Right atrium auricular region (tissue), 2 donors: ENCODE measurements around the gene SREK1IP1. TPM values are rescaled to one million over a fixed set of nuclear protein-coding genes. Genes with fewer than 3 reads are reported as not detected.

Experiments used
- DNase-seq: peaks from one replicate; pipeline ENCODE4 v3.0.0-alpha.2; 2019; ENCODE audit warnings: low spot score
- H3K27ac ChIP-seq, 2 donors: fragments of 200-600 bp; sonication (generic); 1 replicate in 1 of 2; 2 replicates in 1 of 2; pipeline ENCODE4 v1.5.1; 2016 to 2019
- H3K27me3 ChIP-seq, 2 donors: fragments of 200-600 bp; sonication (generic); one replicate each; pipeline versions ENCODE4 v1.5.1 to v1.6.0; 2017 to 2019
- H3K36me3 ChIP-seq: fragments of 200-600 bp; sonication (generic); one replicate; pipeline ENCODE4 v1.5.1; 2016
- H3K4me1 ChIP-seq, 2 donors: fragments of 200-600 bp; sonication (generic); one replicate each; pipeline versions ENCODE4 v1.5.1 to v1.6.0; 2017 to 2019
- H3K4me3 ChIP-seq, 2 donors: fragments of 200-600 bp; sonication (generic); 1 replicate in 1 of 2; 2 replicates in 1 of 2; pipeline ENCODE4 v1.5.1; 2017 to 2019; ENCODE audit warnings: mild to moderate bottlenecking in 1 of 2, moderate library complexity in 1 of 2
- H3K9me3 ChIP-seq, 2 donors: fragments of 200-600 bp; sonication (generic); one replicate each; pipeline ENCODE4 v1.5.1; 2019
- total RNA-seq, 2 donors: library from RNA; depleted of rRNA; stranded (reverse); fragments of >200 nt; gene quantifications; one replicate each; pipeline ENCODE4 v1.1.0, GENCODE V29; 2016
- TF ChIP-seq, protein P1 (sequence below), 2 donors: fragments of 200-600 bp; sonication (generic); IDR thresholded peaks; one replicate each; pipeline ENCODE4 v1.5.1; 2019; ENCODE audit warnings: antibody characterized with exemption in 2 of 2

The SREK1IP1 gene
- total RNA-seq, 2 donors from 2014 or later: 4.4 to 4.6 TPM

DNA sequence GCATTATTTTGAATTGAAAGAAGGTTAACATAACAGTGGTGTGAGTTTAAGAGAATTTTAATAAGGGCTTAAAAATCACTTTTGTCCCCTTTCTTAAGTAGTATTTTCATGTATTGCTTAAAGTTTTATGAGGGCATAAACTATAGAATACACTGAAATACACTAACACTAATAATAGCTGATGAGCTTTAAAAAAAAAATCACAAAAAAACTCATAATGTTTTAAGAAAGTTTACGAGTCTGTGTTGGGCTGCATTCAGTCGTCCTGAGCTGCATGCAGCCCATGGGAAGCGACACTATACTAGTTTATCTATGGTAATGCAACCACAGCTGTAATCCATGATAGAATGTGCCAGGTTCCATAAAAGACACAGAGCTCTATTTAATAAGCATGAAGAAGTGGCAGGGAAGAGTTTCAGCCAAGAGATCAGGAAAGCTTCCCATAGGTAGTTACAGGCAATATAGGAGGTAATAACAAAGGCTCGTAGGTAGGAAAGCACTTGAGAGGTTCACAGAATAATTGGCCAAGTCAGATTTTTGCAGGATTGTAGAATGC, 4.5 kb downstream of the SREK1IP1 start:
- peaks cover 0 to 35% of the 10 kb centered on the region in 2 donors for H3K4me1 ChIP-seq
- no peaks in the 10 kb centered on the region for H3K9me3 ChIP-seq
- no peak for DNase-seq
- TF ChIP-seq, protein P1, sequence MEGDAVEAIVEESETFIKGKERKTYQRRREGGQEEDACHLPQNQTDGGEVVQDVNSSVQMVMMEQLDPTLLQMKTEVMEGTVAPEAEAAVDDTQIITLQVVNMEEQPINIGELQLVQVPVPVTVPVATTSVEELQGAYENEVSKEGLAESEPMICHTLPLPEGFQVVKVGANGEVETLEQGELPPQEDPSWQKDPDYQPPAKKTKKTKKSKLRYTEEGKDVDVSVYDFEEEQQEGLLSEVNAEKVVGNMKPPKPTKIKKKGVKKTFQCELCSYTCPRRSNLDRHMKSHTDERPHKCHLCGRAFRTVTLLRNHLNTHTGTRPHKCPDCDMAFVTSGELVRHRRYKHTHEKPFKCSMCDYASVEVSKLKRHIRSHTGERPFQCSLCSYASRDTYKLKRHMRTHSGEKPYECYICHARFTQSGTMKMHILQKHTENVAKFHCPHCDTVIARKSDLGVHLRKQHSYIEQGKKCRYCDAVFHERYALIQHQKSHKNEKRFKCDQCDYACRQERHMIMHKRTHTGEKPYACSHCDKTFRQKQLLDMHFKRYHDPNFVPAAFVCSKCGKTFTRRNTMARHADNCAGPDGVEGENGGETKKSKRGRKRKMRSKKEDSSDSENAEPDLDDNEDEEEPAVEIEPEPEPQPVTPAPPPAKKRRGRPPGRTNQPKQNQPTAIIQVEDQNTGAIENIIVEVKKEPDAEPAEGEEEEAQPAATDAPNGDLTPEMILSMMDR (IDR thresholded peaks at IDR 0.05): no peak
- no peaks in the 10 kb centered on the region for H3K27me3 ChIP-seq
- no peak overlapping the region for H3K4me3 ChIP-seq
- H3K27ac ChIP-seq: no peak overlapping the region
- H3K36me3 ChIP-seq: no peaks in the 10 kb centered on the region

DNA sequence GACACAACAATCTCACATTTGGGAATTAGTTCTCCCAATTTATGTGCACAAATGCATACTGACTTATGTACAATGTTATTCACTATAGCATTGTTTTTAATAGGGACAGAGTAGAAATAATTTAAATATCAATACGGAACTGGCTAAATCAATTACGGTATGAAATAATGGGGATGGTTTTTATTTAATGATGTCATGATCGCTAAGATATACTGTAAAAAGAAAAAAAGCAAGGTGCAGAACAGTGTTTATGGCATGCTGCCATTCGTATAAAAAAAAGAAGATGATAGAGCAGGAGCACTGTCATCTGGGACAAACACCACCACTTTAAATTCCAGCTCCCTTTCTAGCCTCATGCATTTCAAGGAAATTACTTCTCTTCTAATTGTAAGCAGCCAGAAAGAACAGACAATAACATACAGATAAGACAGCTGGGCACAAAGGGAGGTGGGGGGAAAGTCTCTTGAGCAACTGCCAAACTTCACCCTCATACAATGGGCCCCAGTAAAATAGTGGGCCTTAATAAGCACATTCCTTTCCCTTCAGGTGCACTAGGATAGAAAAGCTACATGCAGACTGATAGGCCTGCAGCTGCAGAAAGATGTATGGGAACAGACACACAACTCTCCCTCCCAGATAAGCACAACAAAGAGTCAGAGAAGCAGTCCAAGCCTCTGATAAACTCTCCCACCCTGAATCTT, 8.4 kb downstream of the SREK1IP1 start:
- no peaks in the 10 kb centered on the region for H3K36me3 ChIP-seq
- H3K27me3 ChIP-seq: no peaks in the 10 kb centered on the region
- peaks cover 0 to 11% of the 10 kb centered on the region in 2 donors for H3K4me1 ChIP-seq
- DNase-seq: no peak
- H3K27ac ChIP-seq: no peak overlapping the region
- no peak overlapping the region for H3K4me3 ChIP-seq
- TF ChIP-seq, protein P1 (IDR thresholded peaks at IDR 0.05): no peak
- H3K9me3 ChIP-seq: no peaks in the 10 kb centered on the region

DNA sequence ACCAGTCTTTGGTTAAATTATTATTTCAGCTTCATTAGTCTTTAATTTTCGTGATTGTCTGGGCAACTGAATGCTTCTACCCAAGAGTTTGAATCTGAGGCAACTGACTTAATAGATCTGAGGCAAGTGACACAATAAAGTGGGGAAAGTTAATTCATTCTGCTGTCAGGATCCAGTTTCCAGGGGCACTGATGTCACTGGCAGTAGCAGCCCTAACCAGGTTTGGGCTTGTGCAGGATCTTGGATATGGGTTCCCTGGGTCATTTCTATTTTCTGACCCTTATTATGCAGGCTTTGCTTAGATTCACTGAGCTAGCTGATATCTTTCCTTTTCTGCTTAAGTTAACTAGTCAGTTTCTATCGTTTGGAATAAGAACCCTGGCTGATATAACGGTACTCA, 9.6 kb downstream of the SREK1IP1 start:
- Histone ChIP-seq H3K27me3 (no peaks in the 10 kb centered on the region), H3K4me1 (peaks cover 0 to 11% of the 10 kb centered on the region in 2 donors), H3K9me3 (no peaks in the 10 kb centered on the region), H3K27ac (no peak overlapping the region), H3K36me3 (no peaks in the 10 kb centered on the region), H3K4me3 (no peak overlapping the region)
- no peak for DNase-seq
- TF ChIP-seq, protein P1 (IDR thresholded peaks at IDR 0.05): no peak

DNA sequence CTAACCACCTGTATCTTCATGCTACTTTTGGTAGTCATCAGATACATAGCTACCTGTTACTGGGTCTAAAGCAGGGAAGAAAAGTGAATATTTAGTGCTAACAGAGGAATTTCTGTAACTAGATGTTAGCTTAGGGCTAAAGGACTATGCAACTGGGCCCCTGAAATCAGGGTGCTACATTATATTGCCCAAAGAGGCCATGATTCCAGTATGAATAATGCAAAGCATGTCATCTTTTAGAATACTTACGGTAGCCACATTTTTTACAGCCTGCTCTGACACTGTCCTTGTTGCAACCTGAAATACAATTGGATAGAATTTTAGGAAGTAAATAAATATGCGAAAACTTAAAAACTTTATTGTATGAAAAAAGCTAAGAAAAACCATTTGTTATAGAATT, 14.4 kb downstream of the SREK1IP1 start:
- Histone ChIP-seq H3K27me3 (no peaks in the 10 kb centered on the region), H3K4me1 (no peaks in the 10 kb centered on the region), H3K9me3 (no peaks in the 10 kb centered on the region), H3K27ac (no peak overlapping the region), H3K36me3 (peaks cover 6% of the 10 kb centered on the region), H3K4me3 (no peak overlapping the region)
- TF ChIP-seq, protein P1 (IDR thresholded peaks at IDR 0.05): no peak
- no peak for DNase-seq

DNA sequence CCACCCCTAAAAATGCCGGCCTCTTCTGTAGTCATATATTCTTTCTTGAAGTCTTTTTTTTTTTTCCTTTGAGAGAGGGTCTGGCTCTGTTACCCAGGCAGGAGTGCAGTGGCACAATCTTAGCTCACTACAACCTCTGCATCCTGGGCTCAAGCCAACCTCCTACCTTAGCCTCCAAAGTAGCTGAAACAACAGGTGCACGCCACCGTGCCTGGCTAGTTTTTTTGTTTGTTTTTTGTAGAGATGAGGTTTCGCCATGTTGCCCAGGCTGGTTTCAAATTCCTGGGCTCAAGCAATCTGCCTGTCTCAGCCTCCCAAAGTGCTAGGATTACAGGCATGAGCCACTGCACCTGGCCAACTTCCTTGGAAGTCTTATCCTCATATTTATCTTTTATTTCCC, 19.1 kb downstream of the SREK1IP1 start:
- Histone ChIP-seq H3K4me3 (no peak overlapping the region), H3K9me3 (no peaks in the 10 kb centered on the region), H3K27me3 (no peaks in the 10 kb centered on the region), H3K27ac (no peak overlapping the region), H3K36me3 (peaks cover 6% of the 10 kb centered on the region), H3K4me1 (no peaks in the 10 kb centered on the region)
- DNase-seq: no peak
- TF ChIP-seq, protein P1 (IDR thresholded peaks at IDR 0.05): no peak
